Esophagus squamous epithelium (tissue), 4 donors: Measurements from ENCODE around the gene FNBP1L.

Source experiments
- POLR2A ChIP-seq, 4 donors: fragments of 450-650 bp; IDR thresholded peaks; one replicate each; pipeline ENCODE4 v1.6.1; 2017; ENCODE audit warnings: antibody characterized with exemption in 4 of 4, mild to moderate bottlenecking in 4 of 4, moderate library complexity in 3 of 4
- TF ChIP-seq, protein P1 (sequence below), 6 experiments: fragments of 450-650 bp in 4 of 6; fragments of 200-600 bp in 2 of 6; sonication (generic) in 2 of 6; IDR thresholded peaks; one replicate each; pipeline ENCODE4 v1.5.1; 2016 to 2019; ENCODE audit warnings: antibody characterized with exemption in 6 of 6, mild to moderate bottlenecking in 4 of 6, moderate library complexity in 4 of 6

DNA sequence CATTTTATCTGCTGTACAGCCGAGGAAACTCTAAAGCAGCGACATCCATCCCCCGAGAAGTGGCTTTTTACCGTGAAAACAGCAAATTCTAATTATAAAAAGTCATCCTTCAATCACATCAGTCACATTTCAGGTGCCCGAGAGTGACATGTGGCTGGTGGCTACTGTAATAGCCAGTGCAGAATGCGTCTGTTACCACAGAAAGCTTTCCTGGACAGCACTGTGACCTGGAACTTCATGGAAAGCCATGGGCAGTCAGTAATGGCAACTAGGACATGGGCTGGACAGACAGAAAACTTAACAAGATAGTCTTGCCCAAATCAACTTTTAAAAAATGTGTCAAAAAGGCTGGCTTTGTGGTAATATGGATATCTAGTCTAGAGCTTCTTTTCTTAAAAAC is 127.1 kb downstream of the FNBP1L start:
- TF ChIP-seq, protein P1, sequence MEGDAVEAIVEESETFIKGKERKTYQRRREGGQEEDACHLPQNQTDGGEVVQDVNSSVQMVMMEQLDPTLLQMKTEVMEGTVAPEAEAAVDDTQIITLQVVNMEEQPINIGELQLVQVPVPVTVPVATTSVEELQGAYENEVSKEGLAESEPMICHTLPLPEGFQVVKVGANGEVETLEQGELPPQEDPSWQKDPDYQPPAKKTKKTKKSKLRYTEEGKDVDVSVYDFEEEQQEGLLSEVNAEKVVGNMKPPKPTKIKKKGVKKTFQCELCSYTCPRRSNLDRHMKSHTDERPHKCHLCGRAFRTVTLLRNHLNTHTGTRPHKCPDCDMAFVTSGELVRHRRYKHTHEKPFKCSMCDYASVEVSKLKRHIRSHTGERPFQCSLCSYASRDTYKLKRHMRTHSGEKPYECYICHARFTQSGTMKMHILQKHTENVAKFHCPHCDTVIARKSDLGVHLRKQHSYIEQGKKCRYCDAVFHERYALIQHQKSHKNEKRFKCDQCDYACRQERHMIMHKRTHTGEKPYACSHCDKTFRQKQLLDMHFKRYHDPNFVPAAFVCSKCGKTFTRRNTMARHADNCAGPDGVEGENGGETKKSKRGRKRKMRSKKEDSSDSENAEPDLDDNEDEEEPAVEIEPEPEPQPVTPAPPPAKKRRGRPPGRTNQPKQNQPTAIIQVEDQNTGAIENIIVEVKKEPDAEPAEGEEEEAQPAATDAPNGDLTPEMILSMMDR (IDR thresholded peaks at IDR 0.05): no peak
- TF ChIP-seq POLR2A (IDR thresholded peaks at IDR 0.05): no peak
